ENCODE measurements around the gene FUBP1.

DNA sequence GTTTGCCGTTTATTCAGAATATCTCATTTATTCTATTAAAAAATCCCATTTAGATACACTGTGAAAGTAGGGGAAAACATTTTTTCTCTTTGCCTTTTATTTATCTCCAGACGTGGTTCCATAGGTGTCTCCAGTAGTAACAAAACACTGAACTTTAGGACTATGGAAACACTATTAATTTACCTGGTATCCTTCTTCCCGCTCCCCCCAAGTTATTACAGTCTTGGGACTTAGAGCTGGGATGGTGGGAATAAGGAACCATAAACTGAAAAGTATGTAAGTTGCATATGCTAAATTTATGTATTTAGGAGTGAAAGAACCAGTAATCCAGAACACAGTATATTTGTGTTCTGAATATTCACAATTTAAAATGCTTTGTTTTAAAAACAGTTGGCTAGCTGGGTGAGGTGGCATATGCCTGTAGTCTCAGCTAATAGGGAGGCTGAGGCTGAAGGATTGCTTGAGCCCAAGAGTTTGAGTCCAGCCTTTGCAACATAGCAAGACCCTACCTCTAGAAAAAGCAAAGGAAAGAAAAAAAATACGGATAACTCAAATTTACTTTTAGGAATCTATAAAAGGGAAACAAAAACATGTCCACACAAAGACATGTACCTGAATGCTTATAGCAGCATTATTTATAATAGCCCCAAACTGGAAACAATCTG lies 28.9 kb upstream of the FUBP1 start:
- no peak for TF ChIP-seq FOXA1 (IDR thresholded peaks at IDR 0.05)
- TF ChIP-seq FOXA1 (CRISPR knock-in tag; IDR thresholded peaks at IDR 0.05) = no peak
- TF ChIP-seq, protein P1, sequence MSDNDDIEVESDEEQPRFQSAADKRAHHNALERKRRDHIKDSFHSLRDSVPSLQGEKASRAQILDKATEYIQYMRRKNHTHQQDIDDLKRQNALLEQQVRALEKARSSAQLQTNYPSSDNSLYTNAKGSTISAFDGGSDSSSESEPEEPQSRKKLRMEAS (IDR thresholded peaks at IDR 0.05) = no peak
- TF ChIP-seq, protein P2, sequence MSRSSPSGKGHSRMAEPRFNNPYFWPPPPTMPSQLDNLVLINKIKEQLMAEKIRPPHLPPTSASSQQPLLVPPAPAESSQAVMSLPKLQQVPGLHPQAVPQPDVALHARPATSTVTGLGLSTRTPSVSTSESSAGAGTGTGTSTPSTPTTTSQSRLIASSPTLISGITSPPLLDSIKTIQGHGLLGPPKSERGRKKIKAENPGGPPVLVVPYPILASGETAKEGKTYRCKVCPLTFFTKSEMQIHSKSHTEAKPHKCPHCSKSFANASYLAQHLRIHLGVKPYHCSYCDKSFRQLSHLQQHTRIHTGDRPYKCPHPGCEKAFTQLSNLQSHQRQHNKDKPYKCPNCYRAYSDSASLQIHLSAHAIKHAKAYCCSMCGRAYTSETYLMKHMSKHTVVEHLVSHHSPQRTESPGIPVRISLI (CRISPR knock-in tag; IDR thresholded peaks at IDR 0.05; ENCODE audit: borderline replicate concordance) = no peak
- TF ChIP-seq ZNF274 (CRISPR knock-in tag; IDR thresholded peaks at IDR 0.05) = no peak
- TF ChIP-seq ZNF766 (CRISPR knock-in tag; IDR thresholded peaks at IDR 0.05; ENCODE audit: borderline replicate concordance) = no peak
